Activated CD8-positive, alpha-beta T cell treated with anti-CD3 and anti-CD28 coated beads, Interleukin-2, amount 10 ng/mL, durations not matched to agents 7 days and 5 days (primary cell): ENCODE measurements around the gene LONRF2. TPM values are rescaled to one million over a fixed set of nuclear protein-coding genes. Genes with fewer than 3 reads are reported as not detected.

Experiments used
- ATAC-seq: fragments of 150-1000 bp; cut with Tn5 transposase; one replicate; pipeline ENCODE4 v1.10.0; 2021; ENCODE audit warnings: moderate library complexity
- CTCF ChIA-PET: fragments of 350-600 bp; sonication (Branson Sonifier 250); formaldehyde crosslinking; loops from one replicate; lab custom pipeline; 2021; ENCODE audit warnings: antibody characterized with exemption; lab: Charles Lee
- POLR2A ChIA-PET: fragments of 350-600 bp; sonication (Branson Sonifier 250); formaldehyde crosslinking; loops from one replicate; lab custom pipeline; 2021; ENCODE audit warnings: antibody characterized with exemption; lab: Charles Lee
- DNase-seq: peaks from one replicate; pipeline ENCODE4 v3.0.0-alpha.2; 2020
- H3K27ac Mint-ChIP-seq: one replicate; pipeline ENCODE4 v1.8.0; 2021; ENCODE audit warnings: mild to moderate bottlenecking, mixed read lengths
- H3K27me3 Mint-ChIP-seq: one replicate; pipeline ENCODE4 v1.8.0; 2021; ENCODE audit warnings: low read depth, mixed read lengths
- H3K36me3 Mint-ChIP-seq: one replicate; pipeline ENCODE4 v1.8.0; 2021; ENCODE audit warnings: low read depth, mixed read lengths
- H3K4me1 Mint-ChIP-seq: one replicate; pipeline ENCODE4 v1.8.0; 2021; ENCODE audit warnings: low read depth, mixed read lengths
- H3K4me3 Mint-ChIP-seq: one replicate; pipeline ENCODE4 v1.8.0; 2021; ENCODE audit warnings: mild to moderate bottlenecking, mixed read lengths
- H3K9me3 Mint-ChIP-seq: one replicate; pipeline ENCODE4 v1.8.0; 2022; ENCODE audit warnings: mixed read lengths; ENCODE audit not compliant: insufficient read depth
- total RNA-seq, 2 experiments: library from RNA; stranded (reverse); gene quantifications; one replicate each; pipeline ENCODE4 v1.2.3, GENCODE V29; 2021

Gene LONRF2
- total RNA-seq, 2 experiments from 2014 or later, result 0.05 to 0.11 TPM

- Mint-ChIP-seq H3K4me3 (peak overlapping the region; percentile 27), H3K27me3 (peaks cover 4% of the 10 kb centered on the region), H3K27ac (peak overlapping the region; percentile 86), H3K36me3 (peaks cover 2% of the 10 kb centered on the region), H3K4me1 (peaks cover 71% of the 10 kb centered on the region), H3K9me3 (no peaks in the 10 kb centered on the region)
- peak; percentile 79 for ATAC-seq
- ChIA-PET CTCF (no interaction called here), POLR2A (no interaction called here)
- peak; percentile 34 for DNase-seq
Observed at GRCh38 chr2:100283724-100284501, 38.4 kb downstream of the LONRF2 start.

GRCh38 chr2:100281521-100282438 lies 40.5 kb downstream of the LONRF2 start:
- ATAC-seq, result no peak
- H3K27ac Mint-ChIP-seq, result peak overlapping the region; percentile 5

GRCh38 chr2:100279586-100280534 lies 42.4 kb downstream of the LONRF2 start:
- H3K27me3 Mint-ChIP-seq, result peaks cover 3% of the 10 kb centered on the region
- H3K4me3 Mint-ChIP-seq, result no peak overlapping the region
- CTCF ChIA-PET, result no interaction called here
- no peak overlapping the region for H3K27ac Mint-ChIP-seq
- no peak for DNase-seq
- POLR2A ChIA-PET, result no interaction called here
- ATAC-seq, result no peak
- peaks cover 2% of the 10 kb centered on the region for H3K36me3 Mint-ChIP-seq
- H3K4me1 Mint-ChIP-seq, result peaks cover 52% of the 10 kb centered on the region
- H3K9me3 Mint-ChIP-seq, result no peaks in the 10 kb centered on the region

More at GRCh38 chr2:100281521-100282438, 40.5 kb downstream of the LONRF2 start:
- peaks cover 72% of the 10 kb centered on the region for H3K4me1 Mint-ChIP-seq
- H3K9me3 Mint-ChIP-seq, result no peaks in the 10 kb centered on the region
- H3K27me3 Mint-ChIP-seq, result peaks cover 3% of the 10 kb centered on the region
- no peak overlapping the region for H3K4me3 Mint-ChIP-seq
- CTCF ChIA-PET, result no interaction called here
- DNase-seq, result no peak
- peaks cover 2% of the 10 kb centered on the region for H3K36me3 Mint-ChIP-seq
- POLR2A ChIA-PET, result no interaction called here

- no peak for ATAC-seq
- peak overlapping the region; percentile 58 for H3K27ac Mint-ChIP-seq
- POLR2A ChIA-PET, result no interaction called here
Observed at GRCh38 chr2:100278986-100279385, 43.3 kb downstream of the LONRF2 start.

GRCh38 chr2:100278501-100278900 lies 43.8 kb downstream of the LONRF2 start:
- ChIA-PET CTCF (no interaction called here), POLR2A (no interaction called here)
- Mint-ChIP-seq H3K27ac (no peak overlapping the region), H3K9me3 (no peaks in the 10 kb centered on the region), H3K4me3 (no peak overlapping the region), H3K27me3 (peaks cover 3% of the 10 kb centered on the region), H3K4me1 (peaks cover 50% of the 10 kb centered on the region), H3K36me3 (peaks cover 2% of the 10 kb centered on the region)
- DNase-seq, result no peak
- no peak for ATAC-seq

More at GRCh38 chr2:100278986-100279385, 43.3 kb downstream of the LONRF2 start:
- peaks cover 51% of the 10 kb centered on the region for H3K4me1 Mint-ChIP-seq
- DNase-seq, result peak; percentile 48
- H3K27me3 Mint-ChIP-seq, result peaks cover 3% of the 10 kb centered on the region
- H3K4me3 Mint-ChIP-seq, result no peak overlapping the region
- CTCF ChIA-PET, result no interaction called here
- H3K36me3 Mint-ChIP-seq, result peaks cover 2% of the 10 kb centered on the region
- no peaks in the 10 kb centered on the region for H3K9me3 Mint-ChIP-seq

GRCh38 chr2:100277540-100278207 lies 44.6 kb downstream of the LONRF2 start:
- peaks cover 2% of the 10 kb centered on the region for H3K36me3 Mint-ChIP-seq
- ATAC-seq, result no peak
- ChIA-PET CTCF (interaction anchor here (1.6 to 2.2 kb wide), 2 partner anchors 15 to 103 kb away, joined by 6 to 8 read pairs; no protein-coding TSS in a partner anchor), POLR2A (no interaction called here)
- DNase-seq, result no peak
- H3K4me3 Mint-ChIP-seq, result no peak overlapping the region
- H3K27me3 Mint-ChIP-seq, result peaks cover 3% of the 10 kb centered on the region
- peaks cover 45% of the 10 kb centered on the region for H3K4me1 Mint-ChIP-seq
- no peak overlapping the region for H3K27ac Mint-ChIP-seq
- no peaks in the 10 kb centered on the region for H3K9me3 Mint-ChIP-seq

GRCh38 chr2:100276716-100277115 lies 45.6 kb downstream of the LONRF2 start:
- ATAC-seq, result no peak
- no peak overlapping the region for H3K4me3 Mint-ChIP-seq
- peaks cover 3% of the 10 kb centered on the region for H3K27me3 Mint-ChIP-seq
- H3K27ac Mint-ChIP-seq, result no peak overlapping the region
- ChIA-PET CTCF (interaction anchor here (1.6 to 2.2 kb wide), 2 partner anchors 14 to 104 kb away, joined by 6 to 8 read pairs; no protein-coding TSS in a partner anchor), POLR2A (no interaction called here)
- DNase-seq, result no peak
- H3K4me1 Mint-ChIP-seq, result peaks cover 38% of the 10 kb centered on the region
- H3K36me3 Mint-ChIP-seq, result no peaks in the 10 kb centered on the region
- no peaks in the 10 kb centered on the region for H3K9me3 Mint-ChIP-seq

GRCh38 chr2:100275200-100275589 lies 47.1 kb downstream of the LONRF2 start:
- H3K4me1 Mint-ChIP-seq, result peaks cover 30% of the 10 kb centered on the region
- H3K9me3 Mint-ChIP-seq, result no peaks in the 10 kb centered on the region
- no peak for DNase-seq

GRCh38 chr2:100274566-100275199 lies 47.6 kb downstream of the LONRF2 start:
- H3K27ac Mint-ChIP-seq, result no peak overlapping the region
- ATAC-seq (no peak), DNase-seq (no peak)
- no peak overlapping the region for H3K4me3 Mint-ChIP-seq
- POLR2A ChIA-PET, result interaction anchor here (1.0 kb wide), 1 partner anchor 16 kb away, joined by 3 read pairs; no protein-coding TSS in a partner anchor
- no peaks in the 10 kb centered on the region for H3K36me3 Mint-ChIP-seq
- H3K9me3 Mint-ChIP-seq, result no peaks in the 10 kb centered on the region
- CTCF ChIA-PET, result interaction anchor here (1.4 to 5.5 kb wide), 3 partner anchors 12 to 106 kb away, joined by 5 to 30 read pairs (median 6); no protein-coding TSS in a partner anchor
- H3K4me1 Mint-ChIP-seq, result peaks cover 25% of the 10 kb centered on the region
- peaks cover 3% of the 10 kb centered on the region for H3K27me3 Mint-ChIP-seq

More at GRCh38 chr2:100275200-100275589, 47.1 kb downstream of the LONRF2 start:
- H3K27me3 Mint-ChIP-seq, result peaks cover 3% of the 10 kb centered on the region
- CTCF ChIA-PET, result interaction anchor here (5.5 kb wide), 1 partner anchor 13 kb away, joined by 30 read pairs; no protein-coding TSS in a partner anchor
- H3K36me3 Mint-ChIP-seq, result no peaks in the 10 kb centered on the region
- no peak overlapping the region for H3K27ac Mint-ChIP-seq
- POLR2A ChIA-PET, result no interaction called here
- ATAC-seq, result no peak
- H3K4me3 Mint-ChIP-seq, result no peak overlapping the region

GRCh38 chr2:100274076-100274475 lies 48.2 kb downstream of the LONRF2 start:
- Mint-ChIP-seq H3K27ac (no peak overlapping the region), H3K36me3 (no peaks in the 10 kb centered on the region), H3K9me3 (no peaks in the 10 kb centered on the region), H3K4me1 (peaks cover 20% of the 10 kb centered on the region), H3K27me3 (peaks cover 3% of the 10 kb centered on the region), H3K4me3 (no peak overlapping the region)
- no peak for ATAC-seq
- no peak for DNase-seq
- POLR2A ChIA-PET, result interaction anchor here (1.0 kb wide), 1 partner anchor 17 kb away, joined by 3 read pairs; no protein-coding TSS in a partner anchor
- CTCF ChIA-PET, result interaction anchor here (1.4 to 5.5 kb wide), 3 partner anchors 12 to 107 kb away, joined by 5 to 30 read pairs (median 6); no protein-coding TSS in a partner anchor
